K562 (cell line): ENCODE results near the gene PIK3CD. TPM values are rescaled to one million over a fixed set of nuclear protein-coding genes. Genes with fewer than 3 reads are reported as not detected.

ENCODE experiments used
- C11orf30 ChIP-seq: fragments of 450-650 bp; IDR thresholded peaks from 2 replicates; pipeline ENCODE4 v1.6.1; 2016; ENCODE audit warnings: low read depth, mild to moderate bottlenecking
- ELF1 ChIP-seq: fragments of 200-800 bp; sonication (Bioruptor generic); IDR thresholded peaks from 2 replicates; pipeline ENCODE4 v1.6.1; 2016; ENCODE audit warnings: missing genetic modification characterization, missing compliant biosample characterization
- FOSL1 ChIP-seq: fragments of 200-800 bp; sonication (Bioruptor generic); conservative IDR thresholded peaks from 2 replicates; pipeline ENCODE4 v1.6.1; 2016; ENCODE audit warnings: missing genetic modification characterization, missing compliant biosample characterization
- HDAC2 ChIP-seq: fragments of 450-650 bp; IDR thresholded peaks from 2 replicates; pipeline ENCODE4 v1.6.1; 2016; ENCODE audit warnings: mild to moderate bottlenecking
- KDM4B ChIP-seq, 2 experiments: fragments of 450-650 bp in 1 of 2; sonication (generic) in 1 of 2; IDR thresholded peaks; 2 replicates each; pipeline ENCODE4 v1.6.1; 2016 to 2017; ENCODE audit warnings: borderline replicate concordance in 2 of 2, antibody characterized with exemption in 1 of 2, low read depth in 1 of 2, mild to moderate bottlenecking in 1 of 2
- L3MBTL2 ChIP-seq: fragments of 450-650 bp; IDR thresholded peaks from 2 replicates; pipeline ENCODE4 v1.6.1; 2016; ENCODE audit warnings: mild to moderate bottlenecking, moderate library complexity
- LEF1 ChIP-seq: fragments of 450-650 bp; IDR thresholded peaks from 2 replicates; pipeline ENCODE4 v1.6.1; 2016; ENCODE audit warnings: mild to moderate bottlenecking
- MIER1 ChIP-seq: fragments of 450-650 bp; IDR thresholded peaks from 2 replicates; pipeline ENCODE4 v1.6.1; 2016; ENCODE audit warnings: antibody characterized with exemption, mild to moderate bottlenecking, low read depth
- NONO ChIP-seq, 2 experiments: fragments of 200-400 bp in 1 of 2; fragments of 450-650 bp in 1 of 2; formaldehyde crosslinking in 1 of 2; IDR thresholded peaks; 2 replicates each; pipeline ENCODE4 v1.6.1; 2017; ENCODE audit warnings: low read depth in 2 of 2, mild to moderate bottlenecking in 2 of 2, moderate library complexity in 2 of 2, low read length in 1 of 2
- NR4A1 ChIP-seq, 2 experiments: fragments of 250-450 bp in 1 of 2; fragments of 450-650 bp in 1 of 2; sonication (Bioruptor Pico) in 1 of 2; IDR thresholded peaks; 2 replicates each; pipeline versions ENCODE4 v1.4.0 to v1.6.1; 2016 to 2020; ENCODE audit warnings: mild to moderate bottlenecking in 2 of 2, missing compliant biosample characterization in 1 of 2, missing genetic modification characterization in 1 of 2, moderate library complexity in 1 of 2
- NRF1 ChIP-seq, 2 experiments: fragments of 450-650 bp; IDR thresholded peaks in 1 of 2; conservative IDR thresholded peaks in 1 of 2; 2 replicates each; pipeline ENCODE4 v1.6.1; 2014; ENCODE audit warnings: mild to moderate bottlenecking in 2 of 2
- POLR2A ChIP-seq: fragments of 450-650 bp; conservative IDR thresholded peaks from 2 replicates; pipeline ENCODE4 v1.6.1; 2016
- RBM39 ChIP-seq: fragments of 200-400 bp; formaldehyde crosslinking; optimal IDR thresholded peaks from 2 replicates; pipeline ENCODE3; 2018; ENCODE audit warnings: low read depth, low read length
- SIN3B ChIP-seq: fragments of 450-650 bp; IDR thresholded peaks from 2 replicates; pipeline ENCODE4 v1.6.1; 2017; ENCODE audit warnings: low read depth, mild to moderate bottlenecking, moderate library complexity
- SNRNP70 ChIP-seq: fragments of 200-400 bp; formaldehyde crosslinking; optimal IDR thresholded peaks from 2 replicates; pipeline ENCODE3; 2017; ENCODE audit warnings: low read depth, low read length
- TAF1 ChIP-seq: IDR thresholded peaks from 2 replicates; pipeline ENCODE4 v1.6.1; 2011; ENCODE audit warnings: mild to moderate bottlenecking, low read length, moderate library complexity; ENCODE audit not compliant: insufficient read depth, control insufficient read depth, severe bottlenecking; ENCODE audit errors: extremely low read depth
- ZBTB7A ChIP-seq: IDR thresholded peaks from 2 replicates; pipeline ENCODE4 v1.6.1; 2011; ENCODE audit warnings: low read depth, mild to moderate bottlenecking, low read length, moderate library complexity, borderline replicate concordance; ENCODE audit not compliant: control insufficient read depth
- ZNF121 ChIP-seq: sonication (generic); formaldehyde crosslinking; conservative IDR thresholded peaks from 2 replicates; pipeline ENCODE4 v1.8.0; 2022; ENCODE audit warnings: missing genetic modification reagents
- ZNF589 ChIP-seq: fragments of 200-800 bp; sonication (Bioruptor generic); IDR thresholded peaks from 2 replicates; pipeline ENCODE4 v1.6.1; 2016; ENCODE audit warnings: low read depth, missing genetic modification characterization, missing compliant biosample characterization
- ZSCAN32 ChIP-seq: fragments of 450-650 bp; formaldehyde crosslinking; IDR thresholded peaks from 2 replicates; pipeline ENCODE4 v1.4.0; 2020; ENCODE audit warnings: mild to moderate bottlenecking, moderate library complexity
- polyA plus RNA-seq, 8 experiments: library from polyadenylated mRNA; depleted of rRNA in 4 of 8; stranded (reverse) in 5 of 8; unstranded in 3 of 8; fragments of >200 nt; fragmentation: Nextera tagmentation in 2 of 8; fragmentation: Illumina TruSeq in 1 of 8; extraction: Ambion mirVana in 2 of 8; extraction: Trizol in 1 of 8; gene quantifications; 2 replicates each; pipeline versions ENCODE4 v1.2.1 to v1.2.3, GENCODE V29; 2011 to 2014; ENCODE audit warnings: inconsistent platforms in 1 of 8, missing spikeins in 1 of 8
- total RNA-seq, 7 experiments: library from RNA; depleted of rRNA in 6 of 7; stranded (reverse); fragments of >200 nt in 6 of 7; fragmentation: Illumina TruSeq in 2 of 7; extraction: Trizol in 2 of 7; gene quantifications; 2 replicates each; pipeline versions ENCODE4 v1.2.1 to v1.2.3, GENCODE V29; 2011 to 2021; ENCODE audit warnings: low replicate concordance in 1 of 7
- TF ChIP-seq, protein P1 (sequence below), 2 experiments: fragments of 450-650 bp in 1 of 2; IDR thresholded peaks; 2 replicates each; pipeline ENCODE4 v1.6.1; 2011 to 2017; ENCODE audit warnings: low read depth in 2 of 2, antibody characterized with exemption in 1 of 2, borderline replicate concordance in 1 of 2, low read length in 1 of 2, mild to moderate bottlenecking in 1 of 2, mixed read lengths in 1 of 2; ENCODE audit not compliant: control insufficient read depth in 1 of 2
- TF ChIP-seq, protein P2 (sequence below): IDR thresholded peaks from 2 replicates; pipeline ENCODE4 v1.6.1; 2011; ENCODE audit warnings: borderline replicate concordance, low read depth, mild to moderate bottlenecking, moderate library complexity, low read length; ENCODE audit not compliant: insufficient read depth, poor library complexity, severe bottlenecking

PIK3CD gene
- total and polyA plus RNA-seq, 9 of the 15 experiments (the other 6 are each of a cell fraction or from before 2014, with no cell fraction given) = 1.8 to 20.8 (median 7.2) TPM

DNA sequence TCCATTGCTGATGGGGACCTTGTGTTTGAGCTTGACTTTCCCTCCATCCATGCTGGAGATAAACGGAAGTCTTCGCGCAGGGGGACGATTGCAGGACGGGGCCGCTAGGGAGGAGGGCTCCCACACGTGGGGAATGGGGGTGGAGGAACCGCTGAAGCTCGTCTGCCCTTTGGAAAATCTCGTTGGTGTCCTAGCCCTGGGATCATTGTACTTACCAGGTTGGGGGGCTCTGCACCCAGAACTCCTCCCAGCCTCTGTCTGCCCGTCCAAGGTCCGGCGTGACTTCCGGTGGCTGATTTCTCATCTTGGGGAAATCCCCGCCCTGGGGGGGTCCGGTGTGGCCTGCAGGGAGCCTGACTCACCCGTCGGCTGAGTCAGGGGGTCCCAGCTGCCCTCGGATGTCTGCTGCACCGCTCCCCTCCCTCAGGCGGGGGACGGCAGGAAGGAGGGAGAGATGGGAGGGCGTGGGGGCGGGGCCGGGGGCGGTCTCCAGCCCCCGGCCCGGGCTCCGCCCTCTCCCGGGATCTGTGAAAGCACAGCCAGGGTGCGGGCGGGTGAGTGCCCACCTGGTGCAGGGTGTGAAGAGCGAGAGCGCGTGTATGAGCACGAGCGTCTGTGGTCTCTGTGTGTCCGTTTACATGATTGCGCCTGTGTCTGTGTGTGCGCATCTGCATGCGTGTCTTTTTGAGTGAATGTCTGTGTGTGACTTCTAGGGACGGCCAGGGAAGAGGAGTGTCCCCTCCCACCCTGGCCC, 35.8 kb downstream of the PIK3CD start (continued):
- peak; percentile 96 for TF ChIP-seq L3MBTL2
- TF ChIP-seq SIN3B = 0 out of 2 replicates have a peak, but pooled peaks have one; percentile 11
- no peak for TF ChIP-seq NONO (IDR thresholded peaks at IDR 0.05; ENCODE audit: low read depth in 2 of 2, low read length in 1 of 2)
- TF ChIP-seq, protein P1, sequence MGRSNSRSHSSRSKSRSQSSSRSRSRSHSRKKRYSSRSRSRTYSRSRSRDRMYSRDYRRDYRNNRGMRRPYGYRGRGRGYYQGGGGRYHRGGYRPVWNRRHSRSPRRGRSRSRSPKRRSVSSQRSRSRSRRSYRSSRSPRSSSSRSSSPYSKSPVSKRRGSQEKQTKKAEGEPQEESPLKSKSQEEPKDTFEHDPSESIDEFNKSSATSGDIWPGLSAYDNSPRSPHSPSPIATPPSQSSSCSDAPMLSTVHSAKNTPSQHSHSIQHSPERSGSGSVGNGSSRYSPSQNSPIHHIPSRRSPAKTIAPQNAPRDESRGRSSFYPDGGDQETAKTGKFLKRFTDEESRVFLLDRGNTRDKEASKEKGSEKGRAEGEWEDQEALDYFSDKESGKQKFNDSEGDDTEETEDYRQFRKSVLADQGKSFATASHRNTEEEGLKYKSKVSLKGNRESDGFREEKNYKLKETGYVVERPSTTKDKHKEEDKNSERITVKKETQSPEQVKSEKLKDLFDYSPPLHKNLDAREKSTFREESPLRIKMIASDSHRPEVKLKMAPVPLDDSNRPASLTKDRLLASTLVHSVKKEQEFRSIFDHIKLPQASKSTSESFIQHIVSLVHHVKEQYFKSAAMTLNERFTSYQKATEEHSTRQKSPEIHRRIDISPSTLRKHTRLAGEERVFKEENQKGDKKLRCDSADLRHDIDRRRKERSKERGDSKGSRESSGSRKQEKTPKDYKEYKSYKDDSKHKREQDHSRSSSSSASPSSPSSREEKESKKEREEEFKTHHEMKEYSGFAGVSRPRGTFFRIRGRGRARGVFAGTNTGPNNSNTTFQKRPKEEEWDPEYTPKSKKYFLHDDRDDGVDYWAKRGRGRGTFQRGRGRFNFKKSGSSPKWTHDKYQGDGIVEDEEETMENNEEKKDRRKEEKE (IDR thresholded peaks at IDR 0.05; ENCODE audit: borderline replicate concordance in 1 of 2, control insufficient read depth in 1 of 2, low read depth in 2 of 2, low read length in 1 of 2) = 0 out of 4 replicates have a peak, but pooled peaks of 1 of the 2 experiments have one; percentile 36
- TF ChIP-seq ZNF589 = peak; percentile 36; the same call in 1 of the 2 replicates
- no peak for TF ChIP-seq KDM4B (IDR thresholded peaks at IDR 0.05; ENCODE audit: borderline replicate concordance in 2 of 2, low read depth in 1 of 2)
- TF ChIP-seq, protein P2, sequence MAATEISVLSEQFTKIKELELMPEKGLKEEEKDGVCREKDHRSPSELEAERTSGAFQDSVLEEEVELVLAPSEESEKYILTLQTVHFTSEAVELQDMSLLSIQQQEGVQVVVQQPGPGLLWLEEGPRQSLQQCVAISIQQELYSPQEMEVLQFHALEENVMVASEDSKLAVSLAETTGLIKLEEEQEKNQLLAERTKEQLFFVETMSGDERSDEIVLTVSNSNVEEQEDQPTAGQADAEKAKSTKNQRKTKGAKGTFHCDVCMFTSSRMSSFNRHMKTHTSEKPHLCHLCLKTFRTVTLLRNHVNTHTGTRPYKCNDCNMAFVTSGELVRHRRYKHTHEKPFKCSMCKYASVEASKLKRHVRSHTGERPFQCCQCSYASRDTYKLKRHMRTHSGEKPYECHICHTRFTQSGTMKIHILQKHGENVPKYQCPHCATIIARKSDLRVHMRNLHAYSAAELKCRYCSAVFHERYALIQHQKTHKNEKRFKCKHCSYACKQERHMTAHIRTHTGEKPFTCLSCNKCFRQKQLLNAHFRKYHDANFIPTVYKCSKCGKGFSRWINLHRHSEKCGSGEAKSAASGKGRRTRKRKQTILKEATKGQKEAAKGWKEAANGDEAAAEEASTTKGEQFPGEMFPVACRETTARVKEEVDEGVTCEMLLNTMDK = peak; percentile 90
- TF ChIP-seq SNRNP70 = no peak
- TF ChIP-seq NRF1 (conservative IDR thresholded peaks at IDR 0.05 in 1 of 2, IDR thresholded peaks at IDR 0.05 in 1 of 2) = 0 out of 4 replicates have a peak, but pooled peaks of 1 of the 2 experiments have one; percentile 18
- TF ChIP-seq LEF1 = 0 out of 2 replicates have a peak, but pooled peaks have one; percentile 31
- no peak for TF ChIP-seq ZSCAN32 (CRISPR knock-in tag)
- TF ChIP-seq FOSL1 (tag) = peak; percentile 62
- TF ChIP-seq NR4A1 (CRISPR knock-in tag; IDR thresholded peaks at IDR 0.05) = peak; percentile 81; the same call in 1 of the 2 replicates
- no peak; the same call in 1 of the 2 replicates for TF ChIP-seq NR4A1 (tag; IDR thresholded peaks at IDR 0.05)
- TF ChIP-seq ZBTB7A = peak; percentile 94
- peak; percentile 76 for TF ChIP-seq POLR2A
- peak; percentile 90 for TF ChIP-seq HDAC2
- TF ChIP-seq MIER1 = no peak
- peak; percentile 74 for TF ChIP-seq ELF1 (tag)
- peak; percentile 73 for TF ChIP-seq RBM39
- no peak for TF ChIP-seq ZNF121 (CRISPR knock-in tag)
- TF ChIP-seq TAF1 = peak; percentile 30
- TF ChIP-seq C11orf30 = 0 out of 2 replicates have a peak, but pooled peaks have one; percentile 26
